GM23248 (cell line): Measurements from ENCODE around the gene FAAH. TPM values are rescaled to one million over a fixed set of nuclear protein-coding genes. Genes with fewer than 3 reads are reported as not detected.

Source experiments
- DNase-seq: peaks from one replicate; pipeline ENCODE4 v3.0.0-alpha.2; 2015
- H2AFZ ChIP-seq: fragments of 200-600 bp; sonication (generic); 2 replicates; pipeline ENCODE4 v1.6.1; 2016; ENCODE audit warnings: antibody characterized with exemption
- H3F3A ChIP-seq: fragments of 200-600 bp; sonication (generic); 2 replicates; pipeline ENCODE4 v1.6.1; 2016; ENCODE audit warnings: mild to moderate bottlenecking, antibody characterized with exemption, mixed run types; ENCODE audit not compliant: insufficient read depth
- H3K27ac ChIP-seq: fragments of 200-600 bp; sonication (generic); 2 replicates; pipeline ENCODE4 v1.5.1; 2016; ENCODE audit warnings: mild to moderate bottlenecking
- H3K27me3 ChIP-seq: fragments of 200-600 bp; sonication (generic); replicated peaks from 2 replicates; pipeline ENCODE4 v1.6.1; 2016; ENCODE audit warnings: mild to moderate bottlenecking; ENCODE audit not compliant: insufficient read depth
- H3K36me3 ChIP-seq: fragments of 200-600 bp; sonication (generic); 2 replicates; pipeline ENCODE4 v1.6.1; 2016; ENCODE audit warnings: low read depth, mild to moderate bottlenecking
- H3K4me1 ChIP-seq: fragments of 200-600 bp; sonication (generic); 2 replicates; pipeline ENCODE4 v1.6.1; 2016; ENCODE audit warnings: mild to moderate bottlenecking; ENCODE audit not compliant: insufficient read depth
- H3K4me2 ChIP-seq: fragments of 200-600 bp; sonication (generic); one replicate; pipeline ENCODE4 v1.6.1; 2016; ENCODE audit warnings: mild to moderate bottlenecking; ENCODE audit not compliant: unreplicated experiment
- H3K4me3 ChIP-seq: fragments of 200-600 bp; sonication (generic); 2 replicates; pipeline ENCODE4 v1.5.1; 2016; ENCODE audit warnings: mild to moderate bottlenecking
- H3K79me2 ChIP-seq: fragments of 200-600 bp; sonication (generic); 2 replicates; pipeline ENCODE4 v1.6.1; 2016; ENCODE audit warnings: mild to moderate bottlenecking; ENCODE audit not compliant: insufficient read depth
- H3K9ac ChIP-seq: fragments of 200-600 bp; sonication (generic); 2 replicates; pipeline ENCODE4 v1.6.1; 2016; ENCODE audit warnings: mild to moderate bottlenecking
- H3K9me2 ChIP-seq: fragments of 200-600 bp; sonication (generic); 2 replicates; pipeline ENCODE4 v1.6.1; 2016; ENCODE audit warnings: mixed run types, mild to moderate bottlenecking, moderate library complexity; ENCODE audit not compliant: insufficient read depth
- H3K9me3 ChIP-seq: fragments of 200-600 bp; sonication (generic); one replicate; pipeline ENCODE4 v1.6.1; 2017; ENCODE audit warnings: low read depth
- H4K20me1 ChIP-seq: fragments of 200-600 bp; sonication (generic); 2 replicates; pipeline ENCODE4 v1.6.0; 2016; ENCODE audit not compliant: insufficient read depth
- EZH2 ChIP-seq: fragments of 200-600 bp; sonication (generic); IDR thresholded peaks from 2 replicates; pipeline ENCODE4 v1.6.1; 2018; ENCODE audit warnings: antibody characterized with exemption, mild to moderate bottlenecking; ENCODE audit not compliant: insufficient read depth, poor library complexity, severe bottlenecking
- EZH2phosphoT487 ChIP-seq: fragments of 200-600 bp; sonication (generic); IDR thresholded peaks from 2 replicates; pipeline ENCODE4 v1.6.1; 2018; ENCODE audit warnings: antibody characterized with exemption, moderate library complexity, mild to moderate bottlenecking, low read depth; ENCODE audit not compliant: insufficient read depth
- WGBS, 2 experiments: methylation state at CpG; one replicate each; pipeline ENCODE4 v1.1.6; 2015 to 2017; ENCODE audit warnings: low lambda C conversion rate in 2 of 2, low coverage in 1 of 2; ENCODE audit errors: missing lambda C conversion rate in 2 of 2; 5-methylcytosine and 5-hydroxymethylcytosine counted together
- in situ Hi-C: fragments of 300-500 bp; cut with MboI; formaldehyde crosslinking; loops from 2 replicates; pipeline ENCODE4 v1.15.0; 2020
- polyA plus RNA-seq: library from polyadenylated mRNA; unstranded; fragments of >200 nt; fragmentation: Nextera tagmentation; extraction: Ambion mirVana; gene quantifications from 2 replicates; pipeline ENCODE4 v1.2.1, GENCODE V29; 2016
- total RNA-seq: library from RNA; depleted of rRNA; stranded (reverse); fragments of >200 nt; shearing (Covaris generic); gene quantifications from 2 replicates; pipeline ENCODE4 v1.2.3, GENCODE V29; 2014

The FAAH gene
- total and polyA plus RNA-seq, 2 experiments from 2014 or later = 0.74 to 0.97 TPM

- Histone ChIP-seq H3K9me2 (no peaks in the 10 kb centered on the region), H2AFZ (no peak overlapping the region), H4K20me1 (no peaks in the 10 kb centered on the region), H3K4me2 (no peak overlapping the region), H3K79me2 (no peaks in the 10 kb centered on the region), H3K27ac (no peak overlapping the region), H3F3A (no peaks in the 10 kb centered on the region), H3K4me1 (no peaks in the 10 kb centered on the region), H3K27me3 (peaks cover 12% of the 10 kb centered on the region; the same call in 1 of the 2 replicates), H3K9me3 (no peaks in the 10 kb centered on the region), H3K36me3 (no peaks in the 10 kb centered on the region), H3K4me3 (no peak overlapping the region), H3K9ac (no peak overlapping the region)
- WGBS, 2 experiments = 43 to 51% methylated on average over 5 of the region's 5 CpGs
- in situ Hi-C loops = no loop called here
- no peak for TF ChIP-seq EZH2phosphoT487
- no peak for TF ChIP-seq EZH2
- DNase-seq = no peak
Measured at GRCh38 chr1:46421739-46422138, 27.6 kb downstream of the FAAH start.

GRCh38 chr1:46422261-46422871 is 28.2 kb downstream of the FAAH start:
- Histone ChIP-seq H4K20me1 (no peaks in the 10 kb centered on the region), H3K36me3 (no peaks in the 10 kb centered on the region), H3K9me2 (no peaks in the 10 kb centered on the region), H3K27ac (no peak overlapping the region), H3K4me1 (no peaks in the 10 kb centered on the region), H3K9ac (no peak overlapping the region), H3F3A (no peaks in the 10 kb centered on the region), H3K4me2 (no peak overlapping the region), H2AFZ (no peak overlapping the region), H3K4me3 (no peak overlapping the region), H3K9me3 (no peaks in the 10 kb centered on the region), H3K27me3 (peaks cover 12% of the 10 kb centered on the region; the same call in 1 of the 2 replicates), H3K79me2 (no peaks in the 10 kb centered on the region)
- no peak for DNase-seq
- in situ Hi-C loops = no loop called here
- 67% methylated on average over 9 of the region's 9 CpGs for WGBS, 2 experiments
- TF ChIP-seq EZH2phosphoT487 = no peak
- no peak for TF ChIP-seq EZH2

GRCh38 chr1:46423574-46424240 is 29.6 kb downstream of the FAAH start:
- Histone ChIP-seq H3K4me3 (no peak overlapping the region), H3K79me2 (no peaks in the 10 kb centered on the region), H3K4me1 (no peaks in the 10 kb centered on the region), H3K9me3 (no peaks in the 10 kb centered on the region), H3K9ac (no peak overlapping the region), H2AFZ (no peak overlapping the region), H3F3A (no peaks in the 10 kb centered on the region), H3K36me3 (no peaks in the 10 kb centered on the region), H3K27me3 (peaks cover 12% of the 10 kb centered on the region; the same call in 1 of the 2 replicates), H3K9me2 (no peaks in the 10 kb centered on the region), H4K20me1 (no peaks in the 10 kb centered on the region), H3K27ac (no peak overlapping the region), H3K4me2 (no peak overlapping the region)
- in situ Hi-C loops = no loop called here
- TF ChIP-seq EZH2phosphoT487 = no peak
- no peak for TF ChIP-seq EZH2
- WGBS, 2 experiments = 56 to 68% methylated on average over 12 to 16 of the region's 16 CpGs
- DNase-seq = no peak

GRCh38 chr1:46424730-46425129 is 30.6 kb downstream of the FAAH start:
- in situ Hi-C loops = no loop called here
- no peaks in the 10 kb centered on the region for H3K9me3 ChIP-seq

More at GRCh38 chr1:46424730-46425129, 30.6 kb downstream of the FAAH start:
- Histone ChIP-seq H2AFZ (no peak overlapping the region), H4K20me1 (no peaks in the 10 kb centered on the region), H3K79me2 (no peaks in the 10 kb centered on the region), H3K36me3 (no peaks in the 10 kb centered on the region), H3K9ac (no peak overlapping the region), H3K4me3 (no peak overlapping the region), H3K4me1 (no peaks in the 10 kb centered on the region), H3K27ac (no peak overlapping the region), H3K4me2 (no peak overlapping the region), H3K27me3 (peaks cover 11% of the 10 kb centered on the region; the same call in 1 of the 2 replicates), H3K9me2 (no peaks in the 10 kb centered on the region), H3F3A (no peaks in the 10 kb centered on the region)
- no peak for DNase-seq
- 49 to 53% methylated on average over 4 of the region's 4 CpGs for WGBS, 2 experiments
- TF ChIP-seq EZH2 (no peak), EZH2phosphoT487 (no peak)
